Tibial nerve (tissue), 4 donors: ENCODE data around the gene ANO1. TPM values are rescaled to one million over a fixed set of nuclear protein-coding genes. Genes with fewer than 3 reads are reported as not detected.

Experiments
- DNase-seq, 2 donors: peaks; one replicate each; pipeline ENCODE4 v3.0.0-alpha.2; 2019; ENCODE audit warnings: low spot score in 2 of 2
- H3K27ac ChIP-seq, 4 donors: fragments of 200-600 bp; sonication (generic) in 3 of 4; one replicate each; pipeline ENCODE4 v1.5.1; 2017 to 2019; ENCODE audit warnings: mild to moderate bottlenecking in 1 of 4
- H3K27me3 ChIP-seq, 2 donors: fragments of 200-600 bp; sonication (generic) in 1 of 2; one replicate each; pipeline versions ENCODE4 v1.5.1 to v1.6.0; 2017 to 2019
- H3K36me3 ChIP-seq, 3 donors: fragments of 200-600 bp; sonication (generic); one replicate each; pipeline ENCODE4 v1.5.1; 2018 to 2019
- H3K4me1 ChIP-seq, 4 donors: fragments of 200-600 bp; sonication (generic) in 3 of 4; one replicate each; pipeline ENCODE4 v1.5.1; 2017 to 2019
- H3K4me3 ChIP-seq, 4 donors: fragments of 200-600 bp; sonication (generic) in 3 of 4; one replicate each; pipeline ENCODE4 v1.5.1; 2017 to 2019; ENCODE audit warnings: mild to moderate bottlenecking in 1 of 4, moderate library complexity in 1 of 4
- H3K9me3 ChIP-seq, 4 donors: fragments of 200-600 bp; sonication (generic) in 3 of 4; one replicate each; pipeline ENCODE4 v1.5.1; 2017 to 2019
- CTCF ChIP-seq, 5 experiments: fragments of 200-600 bp in 3 of 5; fragments of 450-650 bp in 2 of 5; sonication (generic) in 3 of 5; IDR thresholded peaks; one replicate each; pipeline ENCODE4 v1.5.1; 2016 to 2019; ENCODE audit warnings: antibody characterized with exemption in 5 of 5, mild to moderate bottlenecking in 3 of 5, moderate library complexity in 2 of 5
- EP300 ChIP-seq, 2 donors: sonication (generic); formaldehyde crosslinking; IDR thresholded peaks; one replicate each; pipeline ENCODE4 v1.6.1; 2017; ENCODE audit warnings: antibody characterized with exemption in 2 of 2, mild to moderate bottlenecking in 1 of 2
- POLR2A ChIP-seq, 2 donors: fragments of 450-650 bp; IDR thresholded peaks; one replicate each; pipeline ENCODE4 v1.6.1; 2017; ENCODE audit warnings: antibody characterized with exemption in 2 of 2, mild to moderate bottlenecking in 2 of 2, moderate library complexity in 2 of 2
- WGBS, 2 donors: methylation state at CpG; one replicate each; pipeline ENCODE4 v1.1.5; 2018; 5-methylcytosine and 5-hydroxymethylcytosine counted together
- total RNA-seq, 4 donors: library from RNA; depleted of rRNA; stranded (reverse); fragments of >200 nt; gene quantifications; one replicate each; pipeline ENCODE4 v1.1.0, GENCODE V29; 2016

The ANO1 gene
- total RNA-seq, 4 donors from 2014 or later, result 1.7 to 6.3 (median 4.1) TPM

- Histone ChIP-seq H3K4me3 (no peak overlapping the region), H3K4me1 (no peaks in the 10 kb centered on the region), H3K27ac (no peak overlapping the region), H3K9me3 (no peaks in the 10 kb centered on the region), H3K36me3 (no peaks in the 10 kb centered on the region), H3K27me3 (no peaks in the 10 kb centered on the region)
- WGBS, 2 donors, result 82 to 83% methylated on average over 3 of the region's 3 CpGs
- DNase-seq, result no peak
- TF ChIP-seq EP300 (IDR thresholded peaks at IDR 0.05), result no peak
- TF ChIP-seq POLR2A (IDR thresholded peaks at IDR 0.05), result no peak
- TF ChIP-seq CTCF (IDR thresholded peaks at IDR 0.05), result no peak
Observed at GRCh38 chr11:70220136-70220535, 142.0 kb downstream of the ANO1 start.

GRCh38 chr11:70220920-70221319 lies 142.8 kb downstream of the ANO1 start:
- Histone ChIP-seq H3K4me1 (peaks cover 0 to 5% (median 0%) of the 10 kb centered on the region in 4 donors), H3K27ac (no peak overlapping the region), H3K27me3 (no peaks in the 10 kb centered on the region), H3K9me3 (no peaks in the 10 kb centered on the region), H3K36me3 (no peaks in the 10 kb centered on the region), H3K4me3 (no peak overlapping the region)
- no peak for DNase-seq
- 76 to 88% methylated on average over 1 of the region's 1 CpG for WGBS, 2 donors
- TF ChIP-seq POLR2A (IDR thresholded peaks at IDR 0.05) (no peak), CTCF (IDR thresholded peaks at IDR 0.05) (no peak), EP300 (IDR thresholded peaks at IDR 0.05) (no peak)

- Histone ChIP-seq H3K27ac (peak overlapping the region in 1 of 4 donors; percentile 55), H3K9me3 (no peaks in the 10 kb centered on the region), H3K27me3 (no peaks in the 10 kb centered on the region), H3K4me3 (no peak overlapping the region), H3K36me3 (no peaks in the 10 kb centered on the region), H3K4me1 (peaks cover 0 to 10% (median 0%) of the 10 kb centered on the region in 4 donors)
- TF ChIP-seq EP300 (IDR thresholded peaks at IDR 0.05) (no peak), POLR2A (IDR thresholded peaks at IDR 0.05) (no peak), CTCF (IDR thresholded peaks at IDR 0.05) (no peak)
- WGBS, 2 donors, result 47 to 54% methylated on average over 8 of the region's 8 CpGs
- peak in 1 of 2 donors; percentile 27 for DNase-seq
Observed at GRCh38 chr11:70225681-70226177, 147.6 kb downstream of the ANO1 start.

GRCh38 chr11:70226183-70226582 lies 148.1 kb downstream of the ANO1 start:
- no peak for TF ChIP-seq EP300 (IDR thresholded peaks at IDR 0.05)
- TF ChIP-seq CTCF (IDR thresholded peaks at IDR 0.05), result no peak
- TF ChIP-seq POLR2A (IDR thresholded peaks at IDR 0.05), result no peak
- Histone ChIP-seq H3K27ac (peak overlapping the region in 1 of 4 donors; percentile 55), H3K27me3 (no peaks in the 10 kb centered on the region), H3K4me1 (peaks cover 0 to 10% (median 0%) of the 10 kb centered on the region in 4 donors), H3K4me3 (no peak overlapping the region), H3K36me3 (no peaks in the 10 kb centered on the region), H3K9me3 (no peaks in the 10 kb centered on the region)
- 59 to 88% methylated on average over 3 of the region's 3 CpGs for WGBS, 2 donors
- DNase-seq, result no peak

- Histone ChIP-seq H3K36me3 (no peaks in the 10 kb centered on the region), H3K4me1 (peaks cover 0 to 10% (median 0%) of the 10 kb centered on the region in 4 donors), H3K9me3 (no peaks in the 10 kb centered on the region), H3K4me3 (no peak overlapping the region), H3K27me3 (no peaks in the 10 kb centered on the region), H3K27ac (peak overlapping the region in 1 of 4 donors; percentile 55)
- WGBS, 2 donors, result 48 to 54% methylated on average over 9 of the region's 9 CpGs
- DNase-seq, result no peak
- no peak for TF ChIP-seq EP300 (IDR thresholded peaks at IDR 0.05)
- TF ChIP-seq CTCF (IDR thresholded peaks at IDR 0.05), result no peak
- TF ChIP-seq POLR2A (IDR thresholded peaks at IDR 0.05), result no peak
Observed at GRCh38 chr11:70226967-70227366, 148.8 kb downstream of the ANO1 start.
